Measurements from ENCODE around the gene TBPL1. TPM values are rescaled to one million over a fixed set of nuclear protein-coding genes. Genes with fewer than 3 reads are reported as not detected.

TBPL1 gene
- total RNA-seq, 2 donors from 2014 or later: 40.4 to 45.4 TPM

DNA sequence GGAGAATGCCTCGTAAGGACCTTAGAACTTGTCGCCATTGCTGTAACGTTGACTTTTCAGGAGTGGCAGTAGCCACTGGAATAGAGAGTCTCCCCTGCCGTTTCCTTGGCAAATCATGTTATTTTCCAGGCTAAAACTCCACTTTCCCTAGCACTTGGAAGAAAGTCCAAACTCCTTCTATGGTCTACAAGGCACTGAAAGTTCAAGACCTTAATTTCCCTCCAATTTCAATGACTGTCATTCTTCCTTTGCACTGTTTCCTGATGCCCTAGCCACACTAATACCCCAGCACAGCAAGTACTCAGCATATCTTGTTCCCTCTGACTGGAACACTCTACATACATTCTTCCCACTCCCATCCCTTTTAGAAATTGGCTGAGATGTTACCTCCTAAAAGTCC is 1.8 kb upstream of the TBPL1 start:
- H3K36me3 ChIP-seq (ENCODE audit: control insufficient read depth, insufficient read depth, low read length): no peaks in the 10 kb centered on the region
- H3K4me1 Mint-ChIP-seq: peaks cover 17% of the 10 kb centered on the region
- H3K27me3 Mint-ChIP-seq (ENCODE audit: insufficient read depth): peaks cover 31% of the 10 kb centered on the region
- H3K27ac Mint-ChIP-seq: no peak overlapping the region
- H3K9me3 ChIP-seq (ENCODE audit: control insufficient read depth, low read length): no peaks in the 10 kb centered on the region
- no peak overlapping the region for H3K9ac ChIP-seq (ENCODE audit: extremely low read depth, low read length, poor library complexity, severe bottlenecking)
- TF ChIP-seq, protein P1, sequence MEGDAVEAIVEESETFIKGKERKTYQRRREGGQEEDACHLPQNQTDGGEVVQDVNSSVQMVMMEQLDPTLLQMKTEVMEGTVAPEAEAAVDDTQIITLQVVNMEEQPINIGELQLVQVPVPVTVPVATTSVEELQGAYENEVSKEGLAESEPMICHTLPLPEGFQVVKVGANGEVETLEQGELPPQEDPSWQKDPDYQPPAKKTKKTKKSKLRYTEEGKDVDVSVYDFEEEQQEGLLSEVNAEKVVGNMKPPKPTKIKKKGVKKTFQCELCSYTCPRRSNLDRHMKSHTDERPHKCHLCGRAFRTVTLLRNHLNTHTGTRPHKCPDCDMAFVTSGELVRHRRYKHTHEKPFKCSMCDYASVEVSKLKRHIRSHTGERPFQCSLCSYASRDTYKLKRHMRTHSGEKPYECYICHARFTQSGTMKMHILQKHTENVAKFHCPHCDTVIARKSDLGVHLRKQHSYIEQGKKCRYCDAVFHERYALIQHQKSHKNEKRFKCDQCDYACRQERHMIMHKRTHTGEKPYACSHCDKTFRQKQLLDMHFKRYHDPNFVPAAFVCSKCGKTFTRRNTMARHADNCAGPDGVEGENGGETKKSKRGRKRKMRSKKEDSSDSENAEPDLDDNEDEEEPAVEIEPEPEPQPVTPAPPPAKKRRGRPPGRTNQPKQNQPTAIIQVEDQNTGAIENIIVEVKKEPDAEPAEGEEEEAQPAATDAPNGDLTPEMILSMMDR (conservative IDR thresholded peaks at IDR 0.05): no peak
- H3K4me1 ChIP-seq (ENCODE audit: control insufficient read depth, insufficient read depth, low read length): peaks cover 11% of the 10 kb centered on the region
- no peaks in the 10 kb centered on the region for H3K9me3 Mint-ChIP-seq
- no peak for DNase-seq
- no peak overlapping the region for H3K27ac ChIP-seq (ENCODE audit: low read depth, low read length)
- peak overlapping the region; percentile 84 for H3K4me3 Mint-ChIP-seq
- peaks cover 12% of the 10 kb centered on the region for H3K27me3 ChIP-seq (ENCODE audit: control insufficient read depth, insufficient read depth, low read length, poor library complexity, severe bottlenecking)
- 88 to 95% methylated on average over 4 of the region's 4 CpGs for WGBS, 2 experiments (ENCODE audit: insufficient coverage in 1 of 2, insufficient read length in 1 of 2)
- no peaks in the 10 kb centered on the region for H3K36me3 Mint-ChIP-seq (ENCODE audit: low read depth)
- peak overlapping the region; percentile 85 for H3K4me3 ChIP-seq (ENCODE audit: low read length)

GRCh38 chr6:133951881-133952814 is 876 bp upstream of the TBPL1 start:
- no peaks in the 10 kb centered on the region for H3K36me3 ChIP-seq (ENCODE audit: control insufficient read depth, insufficient read depth, low read length)
- TF ChIP-seq, protein P1 (conservative IDR thresholded peaks at IDR 0.05): peak; percentile 72
- no peaks in the 10 kb centered on the region for H3K36me3 Mint-ChIP-seq (ENCODE audit: low read depth)
- peak overlapping the region; percentile 84 for H3K4me3 Mint-ChIP-seq
- peaks cover 12% of the 10 kb centered on the region for H3K27me3 ChIP-seq (ENCODE audit: control insufficient read depth, insufficient read depth, low read length, poor library complexity, severe bottlenecking)
- H3K4me1 Mint-ChIP-seq: peaks cover 17% of the 10 kb centered on the region
- peaks cover 25% of the 10 kb centered on the region for H3K27me3 Mint-ChIP-seq (ENCODE audit: insufficient read depth)
- no peaks in the 10 kb centered on the region for H3K9me3 ChIP-seq (ENCODE audit: control insufficient read depth, low read length)
- peak overlapping the region; percentile 85 for H3K4me3 ChIP-seq (ENCODE audit: low read length)
- peaks cover 11% of the 10 kb centered on the region for H3K4me1 ChIP-seq (ENCODE audit: control insufficient read depth, insufficient read depth, low read length)
- peak; percentile 77 for DNase-seq
- peak overlapping the region; percentile 59 for H3K27ac ChIP-seq (ENCODE audit: low read depth, low read length)
- 0 to 1% methylated on average over 35 to 65 of the region's 65 CpGs for WGBS, 2 experiments (ENCODE audit: insufficient coverage in 1 of 2, insufficient read length in 1 of 2)
- peak overlapping the region; percentile 92 for H3K27ac Mint-ChIP-seq
- no peaks in the 10 kb centered on the region for H3K9me3 Mint-ChIP-seq
- peak overlapping the region; percentile 56 for H3K9ac ChIP-seq (ENCODE audit: extremely low read depth, low read length, poor library complexity, severe bottlenecking)

DNA sequence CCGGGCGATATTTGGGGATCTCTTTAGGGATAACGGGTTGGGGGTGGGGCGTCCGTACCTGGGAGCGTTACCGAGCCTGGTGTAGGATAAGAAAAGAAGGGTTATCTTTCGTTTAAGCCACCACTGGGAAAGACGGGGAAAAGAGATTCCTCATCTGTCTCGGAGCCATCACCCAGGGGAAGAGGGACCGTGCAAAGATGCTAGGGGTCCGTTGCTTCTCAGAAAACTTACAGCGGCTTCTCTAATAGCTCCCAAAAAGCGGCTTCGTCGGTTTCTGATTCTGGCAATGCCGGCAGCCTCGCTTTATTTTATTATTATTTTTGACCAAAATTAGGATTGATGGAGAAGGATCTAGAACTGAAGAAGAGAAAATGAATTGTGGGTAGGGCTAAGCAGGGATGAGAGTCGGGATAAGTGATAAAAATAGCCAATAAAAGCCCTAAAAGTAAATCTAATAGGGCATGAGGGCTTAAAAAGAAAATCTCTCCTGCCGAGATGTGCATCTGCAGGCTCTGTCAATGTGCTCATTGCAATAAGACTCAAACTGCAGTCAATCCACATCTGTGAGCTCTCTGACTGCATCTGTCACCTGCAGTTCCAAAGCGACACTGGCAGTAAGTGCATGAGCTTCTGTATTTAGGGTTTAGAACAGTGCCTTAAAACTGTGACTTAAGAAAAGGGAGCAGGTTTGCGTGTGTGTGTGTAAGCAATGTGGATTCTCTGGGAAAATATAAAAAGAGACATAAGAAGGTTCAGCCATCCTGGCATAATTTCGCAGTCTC is 801 bp downstream of the TBPL1 start:
- peak overlapping the region; percentile 85 for H3K4me3 ChIP-seq (ENCODE audit: low read length)
- no peak for DNase-seq
- Mint-ChIP-seq H3K4me3 (peak overlapping the region; percentile 84), H3K9me3 (no peaks in the 10 kb centered on the region), H3K27ac (peak overlapping the region; percentile 92), H3K27me3 (ENCODE audit: insufficient read depth) (peaks cover 17% of the 10 kb centered on the region), H3K4me1 (peaks cover 17% of the 10 kb centered on the region), H3K36me3 (ENCODE audit: low read depth) (no peaks in the 10 kb centered on the region)
- peak overlapping the region; percentile 59 for H3K9ac ChIP-seq (ENCODE audit: extremely low read depth, low read length, poor library complexity, severe bottlenecking)
- no peaks in the 10 kb centered on the region for H3K9me3 ChIP-seq (ENCODE audit: control insufficient read depth, low read length)
- H3K4me1 ChIP-seq (ENCODE audit: control insufficient read depth, insufficient read depth, low read length): peaks cover 15% of the 10 kb centered on the region
- 9 to 16% methylated on average over 15 to 23 of the region's 23 CpGs for WGBS, 2 experiments (ENCODE audit: insufficient coverage in 1 of 2, insufficient read length in 1 of 2)
- H3K27ac ChIP-seq (ENCODE audit: low read depth, low read length): peak overlapping the region; percentile 93
- no peaks in the 10 kb centered on the region for H3K36me3 ChIP-seq (ENCODE audit: control insufficient read depth, insufficient read depth, low read length)
- H3K27me3 ChIP-seq (ENCODE audit: control insufficient read depth, insufficient read depth, low read length, poor library complexity, severe bottlenecking): peaks cover 6% of the 10 kb centered on the region
- TF ChIP-seq, protein P1 (conservative IDR thresholded peaks at IDR 0.05): no peak

All from endodermal cell (in vitro differentiated cells).